ENCODE results near the gene ICA1. TPM values are rescaled to one million over a fixed set of nuclear protein-coding genes. Genes with fewer than 3 reads are reported as not detected.
A peak's percentile ranks its signal among the peaks of the same experiment; 100 is the strongest.

ICA1 gene
- total and polyA plus RNA-seq, 12 donors = 29.5 to 92.1 (median 56.8) TPM

GRCh38 chr7:8177109-8177933 is 84.6 kb downstream of the ICA1 start:
- H3K9me3 ChIP-seq = no peaks in the 10 kb centered on the region
- intact Hi-C loops (cut with DNase I) = no loop called here
- H3K27ac ChIP-seq = peak overlapping the region in 1 of 10 donors; percentile 81
- no peak for TF ChIP-seq CTCF (IDR thresholded peaks at IDR 0.05)
- H3K4me3 ChIP-seq = no peak overlapping the region
- H3K36me3 ChIP-seq = peaks cover 0 to 6% (median 0%) of the 10 kb centered on the region in 9 donors
- H3K27me3 ChIP-seq = no peaks in the 10 kb centered on the region
- H3K4me1 ChIP-seq = peaks cover 0 to 78% (median 24%) of the 10 kb centered on the region in 9 donors
- DNase-seq = no peak
- ATAC-seq = peak in 1 of 8 donors; percentile 63
- WGBS, 2 donors = 70 to 78% methylated on average over 4 of the region's 4 CpGs

- Histone ChIP-seq H3K27ac (peak overlapping the region in 2 of 10 donors; percentile 2 to 81), H3K27me3 (no peaks in the 10 kb centered on the region), H3K4me1 (peaks cover 0 to 78% (median 24%) of the 10 kb centered on the region in 9 donors), H3K9me3 (no peaks in the 10 kb centered on the region), H3K36me3 (peaks cover 0 to 6% (median 0%) of the 10 kb centered on the region in 9 donors), H3K4me3 (no peak overlapping the region)
- no peak for TF ChIP-seq CTCF (IDR thresholded peaks at IDR 0.05)
- intact Hi-C loops (cut with DNase I) = no loop called here
- WGBS, 2 donors = 73 to 75% methylated on average over 10 of the region's 10 CpGs
- DNase-seq = no peak
- peak; percentile 25 to 67 (median 36) for ATAC-seq
Measured at GRCh38 chr7:8176370-8177081, 85.4 kb downstream of the ICA1 start.

- H3K36me3 ChIP-seq = peaks cover 0 to 6% (median 0%) of the 10 kb centered on the region in 9 donors
- no peak for TF ChIP-seq CTCF (IDR thresholded peaks at IDR 0.05)
- no peaks in the 10 kb centered on the region for H3K9me3 ChIP-seq
- no peak overlapping the region for H3K4me3 ChIP-seq
- peak overlapping the region in 2 of 10 donors; percentile 2 to 81 for H3K27ac ChIP-seq
- 80 to 82% methylated on average over 6 of the region's 6 CpGs for WGBS, 2 donors
- no peaks in the 10 kb centered on the region for H3K27me3 ChIP-seq
- intact Hi-C loops (cut with DNase I) = no loop called here
- H3K4me1 ChIP-seq = peaks cover 0 to 78% (median 23%) of the 10 kb centered on the region in 9 donors
- no peak for DNase-seq
- peak in 1 of 8 donors; percentile 28 for ATAC-seq
Measured at GRCh38 chr7:8175929-8176369, 86.0 kb downstream of the ICA1 start.

Measured in heart right ventricle (tissue), 16 donors.